Liver (tissue), 3 donors: ENCODE data around the gene KIF5A.

Source experiments
- EGR1 ChIP-seq, 2 donors: IDR thresholded peaks; 2 replicates each; pipeline ENCODE4 v1.6.1; 2016 to 2018; ENCODE audit warnings: antibody characterized with exemption in 2 of 2, low read depth in 2 of 2
- GABPA ChIP-seq, 2 donors: IDR thresholded peaks in 1 of 2; conservative IDR thresholded peaks in 1 of 2; 2 replicates each; pipeline ENCODE4 v1.6.1; 2016; ENCODE audit warnings: antibody characterized with exemption in 2 of 2, mild to moderate bottlenecking in 1 of 2, moderate library complexity in 1 of 2
- JUND ChIP-seq, 2 donors: IDR thresholded peaks; 2 replicates each; pipeline ENCODE4 v1.6.1; 2016; ENCODE audit warnings: antibody characterized with exemption in 2 of 2
- NR2F2 ChIP-seq: IDR thresholded peaks from 2 replicates; pipeline ENCODE4 v1.6.1; 2016; ENCODE audit warnings: antibody characterized with exemption
- RAD21 ChIP-seq, 2 donors: IDR thresholded peaks; 2 replicates each; pipeline ENCODE4 v1.6.1; 2016; ENCODE audit warnings: antibody characterized with exemption in 2 of 2, mild to moderate bottlenecking in 2 of 2
- RXRA ChIP-seq, 2 donors: IDR thresholded peaks; 2 replicates each; pipeline ENCODE4 v1.6.1; 2017 to 2018; ENCODE audit warnings: antibody characterized with exemption in 2 of 2, mild to moderate bottlenecking in 1 of 2
- TAF1 ChIP-seq: conservative IDR thresholded peaks from 2 replicates; pipeline ENCODE4 v1.6.1; 2016; ENCODE audit warnings: antibody characterized with exemption, mild to moderate bottlenecking
- YY1 ChIP-seq: IDR thresholded peaks from 2 replicates; pipeline ENCODE4 v1.6.1; 2016; ENCODE audit warnings: antibody characterized with exemption, mild to moderate bottlenecking
- TF ChIP-seq, protein P1 (sequence below): fragments of 150-350 bp; IDR thresholded peaks from 2 replicates; pipeline ENCODE4 v1.5.1; 2017; ENCODE audit warnings: improper control_type of control experiment, low read depth, low read length; ENCODE audit not compliant: missing input control
- TF ChIP-seq, protein P2 (sequence below): IDR thresholded peaks from 2 replicates; pipeline ENCODE4 v1.6.1; 2016; ENCODE audit warnings: antibody characterized with exemption
- TF ChIP-seq, protein P3 (sequence below): IDR thresholded peaks from 2 replicates; pipeline ENCODE4 v1.6.1; 2016; ENCODE audit warnings: antibody characterized with exemption
- TF ChIP-seq, protein P4 (sequence below): IDR thresholded peaks from 2 replicates; pipeline ENCODE4 v1.6.1; 2016; ENCODE audit warnings: antibody characterized with exemption
- TF ChIP-seq, protein P5 (sequence below): IDR thresholded peaks from 2 replicates; pipeline ENCODE4 v1.6.1; 2016; ENCODE audit warnings: antibody characterized with exemption, mild to moderate bottlenecking
- donor health status: healthy.
- donor health status: healthy.

DNA sequence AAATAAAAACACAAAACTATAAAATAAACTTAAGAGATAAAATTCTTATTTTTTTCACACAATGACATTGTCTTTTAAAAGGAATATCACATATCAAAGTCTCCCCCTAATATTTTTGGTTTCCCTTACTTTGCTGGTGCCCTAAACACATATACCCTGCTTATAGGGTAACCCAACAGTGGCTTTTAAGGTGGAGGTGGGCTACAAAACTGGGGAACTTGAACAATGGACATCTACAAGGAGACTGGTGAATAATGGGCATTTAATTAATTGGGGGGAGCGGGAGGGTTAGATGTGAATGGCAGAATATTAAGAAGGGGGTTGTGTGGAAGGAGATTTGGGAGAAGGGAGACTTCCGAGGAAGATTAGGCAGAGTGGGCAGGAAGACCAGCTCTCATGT lies 73.5 kb downstream of the KIF5A start:
- TF ChIP-seq, protein P1, sequence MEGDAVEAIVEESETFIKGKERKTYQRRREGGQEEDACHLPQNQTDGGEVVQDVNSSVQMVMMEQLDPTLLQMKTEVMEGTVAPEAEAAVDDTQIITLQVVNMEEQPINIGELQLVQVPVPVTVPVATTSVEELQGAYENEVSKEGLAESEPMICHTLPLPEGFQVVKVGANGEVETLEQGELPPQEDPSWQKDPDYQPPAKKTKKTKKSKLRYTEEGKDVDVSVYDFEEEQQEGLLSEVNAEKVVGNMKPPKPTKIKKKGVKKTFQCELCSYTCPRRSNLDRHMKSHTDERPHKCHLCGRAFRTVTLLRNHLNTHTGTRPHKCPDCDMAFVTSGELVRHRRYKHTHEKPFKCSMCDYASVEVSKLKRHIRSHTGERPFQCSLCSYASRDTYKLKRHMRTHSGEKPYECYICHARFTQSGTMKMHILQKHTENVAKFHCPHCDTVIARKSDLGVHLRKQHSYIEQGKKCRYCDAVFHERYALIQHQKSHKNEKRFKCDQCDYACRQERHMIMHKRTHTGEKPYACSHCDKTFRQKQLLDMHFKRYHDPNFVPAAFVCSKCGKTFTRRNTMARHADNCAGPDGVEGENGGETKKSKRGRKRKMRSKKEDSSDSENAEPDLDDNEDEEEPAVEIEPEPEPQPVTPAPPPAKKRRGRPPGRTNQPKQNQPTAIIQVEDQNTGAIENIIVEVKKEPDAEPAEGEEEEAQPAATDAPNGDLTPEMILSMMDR, result no peak
- TF ChIP-seq, protein P2, sequence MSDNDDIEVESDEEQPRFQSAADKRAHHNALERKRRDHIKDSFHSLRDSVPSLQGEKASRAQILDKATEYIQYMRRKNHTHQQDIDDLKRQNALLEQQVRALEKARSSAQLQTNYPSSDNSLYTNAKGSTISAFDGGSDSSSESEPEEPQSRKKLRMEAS, result no peak
- TF ChIP-seq, protein P3, sequence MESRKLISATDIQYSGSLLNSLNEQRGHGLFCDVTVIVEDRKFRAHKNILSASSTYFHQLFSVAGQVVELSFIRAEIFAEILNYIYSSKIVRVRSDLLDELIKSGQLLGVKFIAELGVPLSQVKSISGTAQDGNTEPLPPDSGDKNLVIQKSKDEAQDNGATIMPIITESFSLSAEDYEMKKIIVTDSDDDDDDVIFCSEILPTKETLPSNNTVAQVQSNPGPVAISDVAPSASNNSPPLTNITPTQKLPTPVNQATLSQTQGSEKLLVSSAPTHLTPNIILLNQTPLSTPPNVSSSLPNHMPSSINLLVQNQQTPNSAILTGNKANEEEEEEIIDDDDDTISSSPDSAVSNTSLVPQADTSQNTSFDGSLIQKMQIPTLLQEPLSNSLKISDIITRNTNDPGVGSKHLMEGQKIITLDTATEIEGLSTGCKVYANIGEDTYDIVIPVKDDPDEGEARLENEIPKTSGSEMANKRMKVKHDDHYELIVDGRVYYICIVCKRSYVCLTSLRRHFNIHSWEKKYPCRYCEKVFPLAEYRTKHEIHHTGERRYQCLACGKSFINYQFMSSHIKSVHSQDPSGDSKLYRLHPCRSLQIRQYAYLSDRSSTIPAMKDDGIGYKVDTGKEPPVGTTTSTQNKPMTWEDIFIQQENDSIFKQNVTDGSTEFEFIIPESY, result no peak
- TF ChIP-seq EGR1 (IDR thresholded peaks at IDR 0.05; ENCODE audit: low read depth in 2 of 2) (no peak), YY1 (no peak), JUND (IDR thresholded peaks at IDR 0.05) (no peak), TAF1 (no peak), RAD21 (IDR thresholded peaks at IDR 0.05) (no peak), NR2F2 (no peak), GABPA (IDR thresholded peaks at IDR 0.05 in 1 of 2, conservative IDR thresholded peaks at IDR 0.05 in 1 of 2) (no peak), RXRA (IDR thresholded peaks at IDR 0.05) (no peak)
- TF ChIP-seq, protein P4, sequence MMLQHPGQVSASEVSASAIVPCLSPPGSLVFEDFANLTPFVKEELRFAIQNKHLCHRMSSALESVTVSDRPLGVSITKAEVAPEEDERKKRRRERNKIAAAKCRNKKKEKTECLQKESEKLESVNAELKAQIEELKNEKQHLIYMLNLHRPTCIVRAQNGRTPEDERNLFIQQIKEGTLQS, result no peak
- TF ChIP-seq, protein P5, sequence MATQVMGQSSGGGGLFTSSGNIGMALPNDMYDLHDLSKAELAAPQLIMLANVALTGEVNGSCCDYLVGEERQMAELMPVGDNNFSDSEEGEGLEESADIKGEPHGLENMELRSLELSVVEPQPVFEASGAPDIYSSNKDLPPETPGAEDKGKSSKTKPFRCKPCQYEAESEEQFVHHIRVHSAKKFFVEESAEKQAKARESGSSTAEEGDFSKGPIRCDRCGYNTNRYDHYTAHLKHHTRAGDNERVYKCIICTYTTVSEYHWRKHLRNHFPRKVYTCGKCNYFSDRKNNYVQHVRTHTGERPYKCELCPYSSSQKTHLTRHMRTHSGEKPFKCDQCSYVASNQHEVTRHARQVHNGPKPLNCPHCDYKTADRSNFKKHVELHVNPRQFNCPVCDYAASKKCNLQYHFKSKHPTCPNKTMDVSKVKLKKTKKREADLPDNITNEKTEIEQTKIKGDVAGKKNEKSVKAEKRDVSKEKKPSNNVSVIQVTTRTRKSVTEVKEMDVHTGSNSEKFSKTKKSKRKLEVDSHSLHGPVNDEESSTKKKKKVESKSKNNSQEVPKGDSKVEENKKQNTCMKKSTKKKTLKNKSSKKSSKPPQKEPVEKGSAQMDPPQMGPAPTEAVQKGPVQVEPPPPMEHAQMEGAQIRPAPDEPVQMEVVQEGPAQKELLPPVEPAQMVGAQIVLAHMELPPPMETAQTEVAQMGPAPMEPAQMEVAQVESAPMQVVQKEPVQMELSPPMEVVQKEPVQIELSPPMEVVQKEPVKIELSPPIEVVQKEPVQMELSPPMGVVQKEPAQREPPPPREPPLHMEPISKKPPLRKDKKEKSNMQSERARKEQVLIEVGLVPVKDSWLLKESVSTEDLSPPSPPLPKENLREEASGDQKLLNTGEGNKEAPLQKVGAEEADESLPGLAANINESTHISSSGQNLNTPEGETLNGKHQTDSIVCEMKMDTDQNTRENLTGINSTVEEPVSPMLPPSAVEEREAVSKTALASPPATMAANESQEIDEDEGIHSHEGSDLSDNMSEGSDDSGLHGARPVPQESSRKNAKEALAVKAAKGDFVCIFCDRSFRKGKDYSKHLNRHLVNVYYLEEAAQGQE, result no peak
